ENCODE measurements around the gene NFAM1.

The NFAM1 gene

DNA sequence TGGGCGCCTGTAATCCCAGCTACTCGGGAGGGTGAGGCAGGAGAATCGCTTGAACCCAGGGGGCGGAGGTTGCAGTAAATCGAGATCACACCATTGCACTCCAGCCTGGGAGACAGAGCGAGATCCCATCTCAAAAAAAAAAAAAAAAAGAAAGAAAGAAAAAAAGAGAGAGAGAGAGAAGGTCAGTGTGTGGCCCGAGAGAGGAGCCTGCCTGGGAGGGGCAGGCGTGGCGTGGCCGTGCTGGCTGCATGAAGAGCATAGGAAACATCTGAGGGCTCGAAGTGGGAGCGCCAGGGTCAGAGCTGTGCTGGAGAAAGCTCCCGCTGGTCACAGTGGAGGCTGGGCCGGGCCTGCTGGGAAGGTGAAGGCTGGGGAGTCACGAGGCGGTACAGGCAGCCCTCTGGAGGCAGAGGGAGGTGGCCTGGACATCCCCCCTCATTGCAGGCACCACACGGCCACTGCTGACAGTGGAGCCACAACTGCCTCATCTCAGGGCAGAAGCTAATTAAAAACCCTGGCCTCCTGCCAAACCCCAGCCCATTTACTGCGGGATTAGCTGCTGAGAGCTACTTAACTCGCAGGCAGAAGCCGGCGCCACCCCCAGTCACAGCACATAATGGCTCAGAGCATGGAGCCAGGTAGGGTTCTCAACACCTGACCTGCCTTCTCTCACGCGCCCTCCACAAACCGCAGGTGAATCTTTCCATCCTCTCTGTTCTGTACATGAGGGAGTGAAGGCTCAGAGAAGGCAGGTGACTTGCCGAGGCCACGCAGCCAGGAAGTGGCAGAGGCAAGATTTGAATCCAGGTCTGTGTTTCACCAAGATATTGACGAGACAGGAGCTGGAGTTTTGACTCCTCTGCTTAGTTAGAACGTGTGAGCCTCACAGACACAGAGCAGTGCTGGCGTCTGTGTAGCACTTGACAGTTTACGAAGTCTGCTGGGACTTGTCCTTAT lies 32.6 kb downstream of the NFAM1 start:
- TF ChIP-seq, protein P1, sequence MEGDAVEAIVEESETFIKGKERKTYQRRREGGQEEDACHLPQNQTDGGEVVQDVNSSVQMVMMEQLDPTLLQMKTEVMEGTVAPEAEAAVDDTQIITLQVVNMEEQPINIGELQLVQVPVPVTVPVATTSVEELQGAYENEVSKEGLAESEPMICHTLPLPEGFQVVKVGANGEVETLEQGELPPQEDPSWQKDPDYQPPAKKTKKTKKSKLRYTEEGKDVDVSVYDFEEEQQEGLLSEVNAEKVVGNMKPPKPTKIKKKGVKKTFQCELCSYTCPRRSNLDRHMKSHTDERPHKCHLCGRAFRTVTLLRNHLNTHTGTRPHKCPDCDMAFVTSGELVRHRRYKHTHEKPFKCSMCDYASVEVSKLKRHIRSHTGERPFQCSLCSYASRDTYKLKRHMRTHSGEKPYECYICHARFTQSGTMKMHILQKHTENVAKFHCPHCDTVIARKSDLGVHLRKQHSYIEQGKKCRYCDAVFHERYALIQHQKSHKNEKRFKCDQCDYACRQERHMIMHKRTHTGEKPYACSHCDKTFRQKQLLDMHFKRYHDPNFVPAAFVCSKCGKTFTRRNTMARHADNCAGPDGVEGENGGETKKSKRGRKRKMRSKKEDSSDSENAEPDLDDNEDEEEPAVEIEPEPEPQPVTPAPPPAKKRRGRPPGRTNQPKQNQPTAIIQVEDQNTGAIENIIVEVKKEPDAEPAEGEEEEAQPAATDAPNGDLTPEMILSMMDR (IDR thresholded peaks at IDR 0.05; ENCODE audit: extremely low read depth, insufficient read depth, missing control alignments) = no peak
- no peak for DNase-seq (ENCODE audit: low spot score)
- in situ Hi-C loops (cut with MboI; ENCODE audit: low pct_unique_long_range_greater_than_20kb, low sequenced_read_pairs, unreplicated experiment) = no loop called here

DNA sequence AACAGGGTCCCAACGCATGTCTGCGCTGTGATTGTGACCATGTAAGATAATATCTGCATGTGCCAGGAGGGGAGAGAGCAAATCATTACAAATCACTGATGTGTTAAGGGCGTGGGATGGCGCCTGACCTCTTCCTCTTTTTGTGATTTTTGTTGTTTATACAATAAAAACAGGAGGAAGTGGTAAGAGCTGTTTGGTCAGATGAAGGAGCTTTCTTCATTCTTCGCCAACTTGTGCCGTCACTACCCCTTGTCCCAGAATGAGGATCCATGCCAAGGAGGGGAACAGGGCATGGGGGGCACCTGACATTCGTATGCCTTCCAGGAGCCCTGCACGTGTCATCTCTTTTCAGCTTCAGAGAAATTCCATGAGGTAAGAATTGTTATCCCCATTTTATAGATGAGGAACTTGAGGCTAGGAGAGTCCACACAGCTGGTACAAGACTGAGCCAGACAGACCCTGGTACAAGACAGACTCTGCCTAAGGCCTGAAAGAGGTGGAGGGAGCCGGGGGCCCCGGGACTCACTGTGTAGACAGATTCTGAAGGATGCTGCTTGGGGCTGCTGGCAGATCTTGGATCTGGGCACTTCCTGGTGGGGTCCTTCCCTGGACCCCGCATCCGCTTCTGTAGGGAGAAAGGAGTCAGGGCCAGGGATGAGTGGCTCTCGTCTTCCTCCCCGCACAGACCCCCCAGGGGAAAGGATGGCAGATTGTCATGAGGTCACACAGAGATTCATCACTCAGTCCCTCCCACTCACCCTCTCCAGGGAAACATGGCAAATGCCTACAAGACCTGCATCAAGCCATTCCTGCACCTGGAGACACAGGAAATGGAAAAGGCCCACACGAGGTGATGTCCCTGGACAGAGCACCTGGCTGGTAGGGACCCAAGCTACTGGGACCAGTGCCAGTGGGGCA lies 34.6 kb downstream of the NFAM1 start:
- TF ChIP-seq, protein P1 (IDR thresholded peaks at IDR 0.05; ENCODE audit: extremely low read depth, insufficient read depth, missing control alignments) = no peak
- in situ Hi-C loops (cut with MboI; ENCODE audit: low pct_unique_long_range_greater_than_20kb, low sequenced_read_pairs, unreplicated experiment) = no loop called here
- peak; percentile 72 for DNase-seq (ENCODE audit: low spot score)

DNA sequence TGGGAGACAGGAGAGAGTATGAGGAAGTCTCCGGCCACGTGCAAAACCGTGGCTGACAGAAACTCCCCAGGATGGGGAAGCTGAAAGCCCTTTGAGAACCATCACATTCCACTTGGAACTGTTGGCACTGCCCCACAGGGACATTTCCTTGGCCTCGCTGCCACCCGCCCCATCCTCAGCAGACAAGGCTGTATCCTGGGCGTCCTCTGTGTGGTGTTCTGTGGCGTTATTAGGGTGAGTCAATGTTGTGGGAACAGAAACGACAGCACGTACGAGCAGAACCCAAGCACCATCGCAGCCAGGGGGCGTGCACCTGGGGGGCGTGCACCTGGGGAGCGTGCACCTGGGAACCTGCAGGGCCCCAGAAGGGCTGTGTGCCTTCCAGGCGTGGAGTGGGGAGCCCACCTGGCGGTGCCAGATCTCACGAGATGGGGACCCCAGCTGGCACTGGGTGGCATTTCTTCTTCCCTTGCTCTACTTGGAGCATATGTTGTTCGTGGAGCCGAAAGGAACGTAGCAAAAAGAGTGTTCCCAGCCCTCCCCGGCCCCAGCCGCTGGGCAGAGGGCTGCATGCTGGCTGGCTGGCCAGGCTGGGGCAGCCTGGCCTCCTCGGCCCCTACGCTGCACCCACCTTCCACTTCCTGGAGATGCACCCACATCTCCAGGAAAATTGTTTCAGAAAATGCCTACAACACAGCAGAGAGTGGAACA lies 35.4 kb downstream of the NFAM1 start:
- peak; percentile 55 for DNase-seq (ENCODE audit: low spot score)
- TF ChIP-seq, protein P1 (IDR thresholded peaks at IDR 0.05; ENCODE audit: extremely low read depth, insufficient read depth, missing control alignments) = peak; percentile 29
- in situ Hi-C loops (cut with MboI; ENCODE audit: low pct_unique_long_range_greater_than_20kb, low sequenced_read_pairs, unreplicated experiment) = no loop called here

DNA sequence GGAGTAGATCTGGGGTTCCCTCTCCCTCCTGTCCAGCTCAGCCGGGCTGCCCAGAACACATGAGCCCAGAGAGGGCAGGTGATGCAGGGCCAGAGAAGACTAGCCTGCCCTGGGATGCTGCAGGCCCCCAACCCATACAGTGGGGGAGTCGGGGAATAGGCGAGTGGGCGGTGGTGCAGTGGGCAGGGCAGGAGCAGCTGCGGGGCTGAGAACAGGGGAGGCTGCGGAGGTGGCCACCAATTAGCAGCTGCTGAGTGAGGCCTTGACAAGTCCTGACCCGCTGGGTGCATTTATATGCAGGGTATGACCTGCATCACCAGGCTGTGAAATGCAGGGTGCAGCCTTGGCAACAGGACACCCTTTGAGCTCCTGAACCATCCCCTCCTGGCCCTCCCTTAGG lies 43.1 kb downstream of the NFAM1 start:
- no peak for DNase-seq (ENCODE audit: low spot score)
- TF ChIP-seq, protein P1 (IDR thresholded peaks at IDR 0.05; ENCODE audit: extremely low read depth, insufficient read depth, missing control alignments) = no peak
- in situ Hi-C loops (cut with MboI; ENCODE audit: low pct_unique_long_range_greater_than_20kb, low sequenced_read_pairs, unreplicated experiment) = no loop called here

DNA sequence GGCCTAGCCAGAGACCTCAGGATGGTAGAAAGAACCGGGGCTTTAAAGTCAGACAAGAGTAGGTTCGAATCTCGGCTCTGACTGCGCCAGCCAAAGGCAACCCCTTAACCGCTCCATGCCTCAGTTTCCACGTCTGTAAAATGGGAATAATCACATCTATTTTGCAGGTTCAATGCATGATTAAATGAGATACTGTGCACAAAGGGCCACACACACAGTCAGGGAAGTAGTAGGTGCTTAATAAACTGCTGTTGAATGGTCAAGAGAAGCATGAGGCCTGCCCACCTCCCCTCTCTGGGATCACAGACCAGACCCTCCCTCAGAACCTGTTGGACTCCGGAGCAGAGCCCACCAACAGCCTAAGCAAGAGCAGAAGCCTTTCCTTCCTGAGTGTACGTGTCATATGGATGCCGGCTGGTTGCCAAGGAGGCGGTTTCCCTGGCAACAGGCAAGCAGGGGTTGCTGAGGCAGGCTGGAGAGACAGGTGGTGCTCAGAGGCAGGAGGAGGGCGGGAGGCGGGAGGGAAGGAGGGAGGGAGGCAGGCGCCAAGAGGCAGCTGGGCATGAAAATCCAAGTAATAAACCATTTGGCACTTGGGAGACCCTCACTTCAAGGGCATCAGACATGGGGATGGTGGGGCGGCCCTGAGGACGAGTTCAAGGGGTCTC lies 43.9 kb downstream of the NFAM1 start:
- DNase-seq (ENCODE audit: low spot score) = no peak
- TF ChIP-seq, protein P1 (IDR thresholded peaks at IDR 0.05; ENCODE audit: extremely low read depth, insufficient read depth, missing control alignments) = no peak
- in situ Hi-C loops (cut with MboI; ENCODE audit: low pct_unique_long_range_greater_than_20kb, low sequenced_read_pairs, unreplicated experiment) = no loop called here
